GM12892 (cell line): ENCODE results near the gene CDKAL1.

ENCODE experiments used
- POLR2A ChIP-seq: IDR thresholded peaks from 2 replicates; pipeline ENCODE4 v1.6.1; 2011; ENCODE audit warnings: low read depth, low read length, control low read depth
- POLR2AphosphoS5 ChIP-seq: IDR thresholded peaks from 2 replicates; pipeline ENCODE4 v1.6.1; 2011; ENCODE audit warnings: low read depth, low read length, control low read depth

- TF ChIP-seq POLR2A (no peak), POLR2AphosphoS5 (no peak)
Measured at GRCh38 chr6:21219856-21220255, 685.6 kb downstream of the CDKAL1 start.
